GM19035 (cell line): ENCODE measurements around the gene KRT74.
"Not testable (repeated sequence)": the region's sequence is repeated elsewhere in the genome, so short reads cannot be mapped to it uniquely, and the experiment has no call there.

Experiments
- ATAC-seq: cut with Tn5 transposase; IDR thresholded peaks from one replicate; pipeline ENCODE4 v1.9.1; 2021; ENCODE audit not compliant: unreplicated experiment

The KRT74 gene

DNA sequence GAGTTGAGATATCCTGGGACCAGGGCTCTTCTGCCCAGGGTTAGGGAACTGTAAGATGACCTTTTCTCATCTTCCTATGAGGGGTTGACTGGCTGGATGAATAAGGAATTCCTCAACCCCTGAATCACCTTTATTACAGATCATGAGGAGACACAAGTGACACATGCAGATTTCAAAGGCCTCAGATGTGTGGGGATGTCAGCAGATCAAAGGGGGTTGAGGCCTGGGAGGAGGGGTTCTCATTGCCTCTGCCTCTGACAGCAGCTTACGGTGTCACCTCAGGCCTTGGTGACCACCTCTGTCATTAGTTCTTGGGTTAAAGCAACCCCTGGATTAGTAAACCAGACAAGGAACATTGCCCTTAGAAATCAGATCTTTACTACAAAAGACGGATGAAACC lies 29.7 kb upstream of the KRT74 start:
- no peak for ATAC-seq

DNA sequence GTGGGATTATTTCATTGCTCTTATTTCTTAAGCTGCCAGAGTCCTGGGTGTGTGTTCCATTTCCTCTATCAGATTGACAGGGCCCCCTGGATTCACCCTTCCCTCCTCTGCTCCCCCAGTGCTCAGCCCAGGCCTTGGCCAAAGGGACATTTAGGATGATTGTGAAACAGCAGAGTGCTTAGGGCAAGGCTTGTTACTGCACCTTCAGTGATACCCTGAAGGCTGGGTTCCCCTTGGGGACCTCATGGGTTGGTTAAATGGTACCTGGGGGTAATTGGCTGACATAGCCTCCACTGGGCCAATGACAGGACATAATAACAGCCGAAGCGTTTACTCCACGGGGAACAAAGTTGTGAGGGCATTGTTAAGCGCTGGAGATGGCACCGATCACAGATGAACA lies 28.9 kb upstream of the KRT74 start:
- ATAC-seq = no peak

DNA sequence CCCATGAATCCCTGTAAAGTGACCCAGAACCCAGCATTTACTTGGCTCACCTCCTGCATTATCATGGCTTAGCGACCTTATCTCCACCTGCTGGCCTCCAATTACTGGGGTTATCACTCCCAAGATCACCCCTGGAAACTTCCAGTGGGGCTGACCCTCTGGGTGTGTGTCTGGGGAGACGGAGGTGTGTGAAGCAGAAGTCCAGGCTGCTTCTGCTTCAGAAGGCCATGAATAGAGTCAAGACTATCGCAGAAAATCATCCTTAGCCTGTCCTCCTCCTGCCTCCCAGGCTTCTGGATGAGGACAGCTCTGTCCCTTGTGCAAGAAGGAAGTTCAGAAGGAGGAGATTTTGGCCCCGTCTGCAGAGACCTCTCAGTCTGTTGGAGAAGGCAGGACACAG lies 28.0 kb upstream of the KRT74 start:
- ATAC-seq = no peak

DNA sequence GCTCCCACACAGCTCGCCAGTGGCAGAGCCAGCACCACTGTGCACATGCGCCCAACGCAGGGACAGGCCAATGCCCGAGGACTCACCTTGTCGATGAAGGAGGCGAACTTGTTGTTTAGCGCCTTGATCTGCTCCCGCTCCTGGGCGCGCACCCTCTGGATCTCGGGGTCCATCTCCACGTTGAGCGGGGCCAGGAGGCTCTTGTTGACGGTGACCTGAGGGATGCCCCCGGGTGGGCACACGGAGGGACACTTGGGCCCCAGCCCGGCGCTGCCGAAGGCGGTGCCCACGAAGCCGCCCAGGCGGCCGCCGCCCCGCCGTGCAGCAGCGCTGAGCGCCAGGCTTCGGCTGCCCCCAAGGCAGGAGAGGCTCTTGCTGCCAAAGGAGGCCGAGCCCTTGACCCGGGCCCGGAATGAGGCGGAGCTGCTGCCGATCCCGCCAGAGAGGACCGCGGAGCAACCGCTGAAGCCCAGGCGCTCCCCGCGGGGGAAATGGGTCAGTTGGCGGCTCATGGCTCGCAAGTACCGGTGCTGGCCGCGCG lies 27.4 kb upstream of the KRT74 start, which contains the start of gene KRT72:
KRT72 (minus strand) TSS at position 523 of the 541 bp plus-strand sequence; CDS start at position 512, 11 bp downstream.
- no peak for ATAC-seq

DNA sequence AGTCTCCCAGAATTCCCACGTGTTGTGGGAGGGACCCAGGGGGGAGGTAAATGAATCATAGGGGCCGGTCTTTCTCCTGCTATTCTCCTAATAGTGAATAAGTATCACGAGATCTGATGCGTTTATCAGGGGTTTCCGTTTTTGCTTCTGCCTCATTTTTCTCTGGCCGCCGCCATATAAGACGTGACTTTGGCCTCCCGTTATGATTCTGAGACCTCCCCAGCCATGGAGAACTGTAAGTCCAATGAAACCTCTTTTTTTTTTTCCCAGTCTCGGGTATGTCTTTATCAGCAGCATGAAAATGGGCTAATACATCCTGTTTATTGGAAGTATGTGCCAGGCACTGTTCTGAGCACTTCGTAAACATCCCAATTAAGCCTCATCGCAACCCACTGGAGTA lies 26.8 kb upstream of the KRT74 start:
- no peak for ATAC-seq

DNA sequence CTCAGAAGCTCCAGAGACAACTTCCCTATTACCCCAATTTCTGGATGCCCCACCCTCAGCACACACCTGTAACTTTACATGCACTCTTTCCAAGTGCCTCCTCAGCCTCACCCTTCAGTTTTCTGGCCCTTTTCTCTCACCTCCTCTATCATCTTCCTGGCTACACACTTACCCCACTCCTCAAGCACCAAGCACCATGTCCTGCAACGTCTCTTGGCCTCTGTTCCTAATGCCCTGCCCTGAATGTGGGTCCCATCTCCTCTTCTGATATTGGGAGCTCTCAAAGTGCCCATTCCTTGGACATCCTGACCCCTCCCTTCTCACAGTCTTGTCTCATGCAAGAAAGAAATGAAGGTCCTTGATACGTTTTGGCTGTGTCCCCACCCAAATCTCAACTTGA lies 26.4 kb upstream of the KRT74 start:
- ATAC-seq = no peak

DNA sequence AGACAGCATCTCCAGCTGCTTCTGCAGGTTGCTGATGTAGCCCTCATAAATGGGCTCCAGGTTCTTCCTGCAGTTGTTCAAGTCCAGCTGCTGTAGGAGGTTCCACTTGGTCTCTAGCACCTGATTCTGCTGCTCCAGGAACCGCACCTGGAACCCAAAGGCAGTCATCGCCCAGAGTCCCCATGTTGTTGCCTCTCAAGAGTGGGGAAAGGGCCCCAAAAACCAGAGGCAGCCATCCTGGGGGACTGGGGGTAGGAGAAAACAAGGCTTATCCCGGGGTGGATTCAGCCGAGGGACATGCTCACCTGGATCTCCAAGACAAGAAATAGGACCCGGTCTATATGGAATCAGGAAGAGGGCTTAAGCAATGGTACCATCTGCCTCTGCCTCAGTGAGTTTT lies 25.3 kb upstream of the KRT74 start:
- ATAC-seq = no peak

DNA sequence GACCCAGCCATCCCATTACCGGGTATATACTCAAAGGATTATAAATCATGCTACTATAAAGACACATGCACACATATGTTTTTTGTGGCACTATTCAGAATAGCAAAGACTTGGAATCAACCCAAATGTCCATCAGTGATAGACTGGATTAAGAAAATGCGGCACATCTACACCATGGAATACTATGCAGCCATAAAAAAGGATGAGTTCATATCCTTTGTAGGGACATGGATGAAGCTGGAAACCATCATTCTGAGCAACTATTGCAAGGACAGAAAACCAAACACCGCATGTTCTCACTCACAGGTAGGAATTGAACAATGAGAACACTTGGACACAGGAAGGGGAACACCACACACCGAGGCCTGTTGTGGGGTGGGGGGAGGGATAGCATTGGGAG lies 20.6 kb upstream of the KRT74 start:
- not testable (repeated sequence) for ATAC-seq

DNA sequence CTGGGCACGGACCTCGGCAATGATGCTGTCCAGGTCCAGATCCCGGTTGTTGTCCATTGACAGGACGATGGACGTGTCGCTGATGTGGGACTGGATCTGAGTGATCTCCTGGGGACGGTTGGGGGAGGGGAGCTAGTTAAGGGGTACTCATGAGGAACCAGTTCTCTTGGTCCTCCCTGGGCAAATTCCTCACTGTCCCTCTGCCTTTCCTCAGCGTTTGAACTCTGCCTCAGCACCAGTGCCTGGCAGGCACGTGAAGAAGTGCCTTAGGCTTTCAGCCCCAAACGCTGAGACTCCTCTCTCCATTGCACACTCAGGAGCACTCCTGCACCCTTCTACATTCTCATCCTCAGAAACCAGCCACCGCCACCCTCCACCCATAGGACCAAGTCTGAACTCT lies 17.9 kb upstream of the KRT74 start:
- ATAC-seq = no peak

DNA sequence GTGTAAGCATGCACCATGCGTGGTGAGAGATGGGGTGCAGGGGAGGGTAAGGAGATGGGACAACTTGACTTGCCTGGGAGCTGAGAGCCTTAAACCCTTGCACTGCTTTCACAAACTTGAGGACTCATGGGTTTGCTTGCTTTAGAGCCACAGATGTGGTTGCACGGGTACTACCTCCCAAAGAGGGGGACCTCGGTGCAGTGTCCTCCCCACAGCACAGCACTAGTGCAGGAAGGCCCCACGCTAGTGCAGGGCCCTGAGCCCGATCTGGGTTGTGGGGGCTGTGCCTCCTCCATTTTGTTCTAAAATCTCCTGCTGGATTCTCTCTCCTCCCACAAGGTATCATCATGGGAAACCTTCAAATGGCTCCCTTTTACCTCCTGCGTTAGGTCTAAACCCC lies 16.4 kb upstream of the KRT74 start:
- ATAC-seq = no peak

DNA sequence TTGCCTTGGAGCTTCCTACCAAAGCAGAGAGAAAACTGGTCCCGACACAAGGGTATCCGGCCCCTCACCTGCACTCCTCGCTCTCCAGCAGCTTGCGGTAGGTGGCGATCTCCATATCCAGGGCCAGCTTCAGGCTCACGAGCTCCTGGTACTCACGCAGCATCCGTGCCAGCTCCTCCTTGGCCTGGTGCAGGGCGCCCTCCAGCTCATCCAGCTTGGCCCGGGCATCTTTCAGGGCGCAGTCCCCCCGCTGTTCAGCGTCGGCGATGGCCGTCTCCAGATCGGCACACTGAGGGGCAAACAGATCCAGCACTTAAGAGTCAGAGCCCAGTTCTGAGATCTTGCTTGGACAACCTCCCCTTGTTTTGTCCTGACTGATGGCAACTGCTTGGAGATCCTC lies 13.9 kb upstream of the KRT74 start:
- no peak for ATAC-seq

DNA sequence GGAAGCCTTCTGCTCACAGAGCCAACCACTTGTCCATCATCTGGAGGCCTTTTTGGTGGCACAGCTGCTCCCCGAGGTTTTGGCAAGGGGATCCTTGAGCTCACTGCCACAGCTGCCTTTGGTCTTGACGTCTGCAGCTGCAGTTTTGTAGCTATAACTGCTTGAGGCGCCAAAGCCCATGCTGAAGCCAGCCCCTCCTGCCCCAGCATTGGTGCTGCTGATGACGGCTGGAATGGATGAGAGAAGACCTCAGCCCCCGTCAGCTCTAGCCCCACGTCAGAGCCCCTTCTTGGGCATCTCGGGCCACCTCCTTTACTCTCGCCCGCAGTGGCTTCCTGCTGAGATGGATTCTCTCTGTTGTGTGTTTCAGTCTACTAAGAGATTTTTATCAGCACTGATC lies 12.3 kb upstream of the KRT74 start:
- ATAC-seq = no peak

DNA sequence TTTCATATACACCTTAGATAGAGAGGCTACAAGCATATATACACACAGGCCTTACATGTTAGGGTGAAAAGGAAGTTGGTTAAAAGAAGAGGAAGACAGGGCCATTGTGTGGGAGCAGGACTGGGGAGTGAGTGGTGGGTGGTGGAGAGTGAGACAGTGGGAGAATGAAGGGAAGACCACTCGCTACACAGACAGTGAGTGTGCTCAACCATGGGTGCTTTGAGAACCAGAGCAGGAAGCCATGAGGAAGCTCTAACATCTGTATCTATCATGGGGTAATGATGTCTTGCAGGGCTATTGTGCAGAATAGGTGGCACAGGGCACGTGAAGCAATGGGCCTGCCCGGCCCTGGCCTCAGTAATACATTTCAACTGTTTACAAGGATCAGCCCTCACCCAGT lies 11.4 kb upstream of the KRT74 start:
- no peak for ATAC-seq

DNA sequence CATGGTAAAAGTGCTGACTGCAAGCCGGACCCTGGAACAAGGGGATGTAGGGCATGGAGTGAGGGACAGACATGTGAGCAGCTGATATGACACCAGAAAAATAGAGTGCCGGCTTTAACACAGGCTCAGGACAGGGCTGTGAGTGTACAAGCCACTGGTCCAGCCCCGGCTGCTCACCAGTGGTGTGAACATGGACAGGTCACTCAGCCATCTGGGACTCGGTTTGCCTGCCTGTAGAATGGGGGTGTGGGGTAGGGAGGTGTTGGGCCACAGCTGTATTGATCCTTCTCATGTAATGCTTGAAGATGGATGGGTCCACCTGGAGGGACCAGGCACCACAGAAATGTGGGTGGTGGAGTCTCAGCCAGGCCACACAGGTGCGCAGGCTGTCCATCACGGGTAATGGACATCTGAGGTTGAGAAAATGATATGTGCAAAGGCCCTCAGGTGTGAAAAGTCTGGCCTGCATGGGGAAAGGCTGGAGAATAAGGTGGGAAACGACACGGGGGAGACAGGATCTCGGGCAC lies 10.6 kb upstream of the KRT74 start:
- no peak for ATAC-seq

DNA sequence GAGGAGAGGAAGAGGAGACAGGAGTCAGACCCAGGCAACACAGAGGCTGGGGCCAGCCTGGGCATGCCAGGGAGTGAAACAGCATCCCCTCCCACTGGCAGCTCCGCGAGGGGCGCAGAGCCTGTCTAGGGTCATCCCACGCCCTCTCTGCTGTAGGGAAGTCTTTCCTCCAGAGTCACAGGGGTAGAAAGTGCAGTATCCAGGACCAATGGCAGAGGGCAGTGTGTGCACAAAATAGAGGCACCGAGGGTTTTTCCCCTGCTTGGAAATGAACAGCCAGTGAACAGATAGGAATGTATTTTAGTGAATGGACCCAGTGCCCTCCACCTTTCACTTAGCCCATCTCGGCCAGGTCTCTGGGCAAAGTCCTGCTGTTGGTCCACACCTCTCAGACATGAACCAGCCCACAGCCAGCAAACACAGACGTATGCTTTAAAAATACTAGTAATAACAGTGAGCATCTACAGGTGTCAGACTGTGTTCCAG lies 9.4 kb upstream of the KRT74 start:
- ATAC-seq = no peak

DNA sequence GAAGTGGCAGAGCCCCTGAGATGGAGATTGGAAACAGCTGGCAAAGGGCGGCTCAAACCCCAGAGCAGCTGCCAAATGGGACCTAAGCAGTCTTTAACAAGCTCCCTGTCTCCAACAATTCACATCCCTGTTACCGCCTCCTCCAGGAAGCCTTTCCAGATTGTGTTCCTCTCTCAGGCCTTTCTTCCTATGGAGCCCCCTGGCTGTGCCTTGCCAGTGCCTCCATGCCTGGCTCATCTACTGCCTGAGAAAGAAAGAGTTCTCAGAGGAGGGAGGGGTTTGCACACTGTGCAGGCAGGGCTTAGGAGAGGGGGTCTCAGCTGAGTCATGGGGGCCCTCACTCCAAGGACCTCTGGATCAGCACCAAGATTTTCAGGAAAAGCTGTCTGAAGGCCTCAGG lies 8.8 kb upstream of the KRT74 start:
- no peak for ATAC-seq

DNA sequence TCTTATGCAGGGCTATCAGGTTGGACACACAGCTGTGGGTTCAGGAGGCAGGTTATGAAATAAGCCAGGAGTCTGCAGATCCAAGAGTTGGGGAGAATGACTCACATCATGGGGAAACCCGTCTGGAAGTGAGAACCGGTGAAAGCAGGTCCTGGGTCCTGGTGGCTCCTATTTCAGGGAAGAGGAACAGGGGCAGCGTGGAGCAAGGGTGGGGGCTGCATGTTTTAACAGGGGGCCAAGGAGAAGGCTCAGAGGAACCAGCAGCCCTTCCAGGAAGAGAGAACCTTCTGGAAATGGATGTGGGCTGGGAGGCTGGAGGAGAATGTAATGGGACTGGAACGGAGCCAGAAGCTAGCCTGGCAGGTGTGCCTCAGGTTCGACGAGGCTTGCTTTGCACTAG lies 7.8 kb upstream of the KRT74 start:
- ATAC-seq = no peak

DNA sequence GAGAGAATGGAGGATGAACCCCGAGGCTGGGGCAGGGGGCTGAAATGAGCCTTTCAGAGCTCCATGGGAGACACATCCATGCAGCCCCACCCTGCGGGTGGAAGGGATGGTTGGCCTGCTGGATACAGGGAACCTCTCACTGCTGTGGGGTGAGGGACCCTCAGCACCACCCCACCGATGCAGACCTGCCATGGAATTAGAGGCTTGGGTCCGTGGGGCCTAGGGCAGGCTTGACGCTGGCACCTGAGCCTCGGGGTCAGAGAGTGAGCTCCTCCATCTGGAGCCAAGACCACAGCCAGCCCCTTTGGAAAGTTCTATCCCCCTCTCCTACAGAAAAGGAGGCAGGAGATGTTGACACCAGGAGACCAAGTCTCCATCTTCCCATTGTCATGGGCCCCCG lies 7.4 kb upstream of the KRT74 start:
- no peak for ATAC-seq

DNA sequence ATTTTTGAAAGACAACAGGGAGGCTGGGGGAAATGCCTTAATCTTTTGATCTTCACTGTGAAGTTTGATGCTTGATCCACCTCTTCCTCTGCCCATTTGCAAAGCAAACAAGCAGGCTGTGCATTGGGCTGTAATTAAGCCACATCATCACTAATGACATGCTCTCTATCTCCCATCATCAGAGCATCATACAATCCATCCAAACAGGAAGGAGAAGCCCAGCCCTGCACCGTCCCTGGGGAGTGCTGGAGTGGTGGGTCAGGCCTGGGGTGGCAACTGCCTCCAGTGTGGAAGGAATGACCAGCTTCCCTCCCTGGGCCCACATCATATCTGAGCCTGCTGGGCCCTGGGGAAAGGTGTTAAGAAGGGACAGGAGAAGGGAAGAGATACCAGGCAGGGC lies 6.9 kb upstream of the KRT74 start:
- ATAC-seq = no peak

DNA sequence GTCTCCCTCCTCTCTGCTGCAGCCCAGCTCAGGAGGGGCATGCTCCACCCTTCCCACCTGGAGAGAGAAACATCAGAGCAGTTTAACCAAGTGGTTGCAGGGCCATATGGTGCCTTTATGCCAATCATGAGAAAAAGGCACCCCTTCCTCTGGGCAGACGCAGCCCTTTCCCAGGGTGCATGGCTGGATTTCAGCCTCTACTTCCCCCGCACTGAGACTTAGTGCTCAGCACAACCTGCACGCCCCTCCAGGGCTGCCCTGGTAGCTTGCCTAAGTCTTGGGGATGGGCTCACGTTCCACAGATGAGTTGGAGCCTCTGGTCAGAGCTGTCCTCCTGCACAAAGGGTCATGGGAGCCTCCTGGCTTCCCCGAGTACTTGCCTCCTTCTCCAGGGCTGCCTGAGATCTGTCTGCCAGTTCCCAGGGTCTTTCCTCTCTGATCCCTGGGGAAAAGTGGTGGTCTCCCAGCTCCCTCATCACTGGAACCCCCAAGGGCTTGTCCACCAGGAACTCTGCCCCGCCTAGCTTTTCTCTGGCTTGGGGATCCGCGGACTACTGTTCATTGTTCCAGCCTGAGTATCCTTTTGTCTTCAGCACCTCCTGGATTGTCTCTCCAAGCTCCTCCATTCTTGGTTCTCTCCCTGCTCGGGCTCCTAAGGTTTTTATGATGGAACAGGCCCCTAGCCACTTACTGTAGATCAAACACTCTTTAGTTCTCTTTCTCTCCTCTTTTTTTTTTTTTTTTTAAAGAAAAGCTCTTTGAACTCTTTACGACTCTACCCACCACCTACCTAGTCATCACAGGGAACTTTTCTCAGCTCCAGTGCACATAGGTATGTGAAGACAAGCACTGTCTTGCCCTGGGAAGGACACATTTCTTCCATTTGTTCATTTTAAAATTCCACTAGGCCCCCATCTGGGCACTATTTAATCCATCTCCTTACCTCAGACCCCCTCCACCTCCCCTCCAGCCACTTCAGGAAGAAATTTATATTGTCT lies 6.1 kb upstream of the KRT74 start:
- ATAC-seq = no peak

DNA sequence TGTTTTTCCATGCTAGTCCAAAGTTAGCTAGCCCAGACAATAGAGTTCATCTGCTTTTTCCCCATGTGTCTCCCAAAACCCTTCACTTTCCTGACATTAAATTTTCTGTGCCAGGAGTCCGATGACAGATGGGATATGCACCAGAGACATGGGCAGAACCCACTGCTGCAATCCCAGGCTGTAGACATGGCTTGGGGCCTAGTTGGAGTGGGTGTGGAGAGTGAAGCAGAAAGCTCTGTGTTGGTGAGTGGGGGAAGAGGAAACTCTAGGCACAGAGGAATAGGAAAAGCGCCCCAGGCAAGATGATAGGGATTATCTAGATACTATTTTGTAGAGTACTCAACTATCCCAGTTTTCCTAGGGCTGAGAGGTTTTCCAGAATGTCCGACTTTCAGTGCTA lies 4.8 kb upstream of the KRT74 start:
- ATAC-seq = no peak

DNA sequence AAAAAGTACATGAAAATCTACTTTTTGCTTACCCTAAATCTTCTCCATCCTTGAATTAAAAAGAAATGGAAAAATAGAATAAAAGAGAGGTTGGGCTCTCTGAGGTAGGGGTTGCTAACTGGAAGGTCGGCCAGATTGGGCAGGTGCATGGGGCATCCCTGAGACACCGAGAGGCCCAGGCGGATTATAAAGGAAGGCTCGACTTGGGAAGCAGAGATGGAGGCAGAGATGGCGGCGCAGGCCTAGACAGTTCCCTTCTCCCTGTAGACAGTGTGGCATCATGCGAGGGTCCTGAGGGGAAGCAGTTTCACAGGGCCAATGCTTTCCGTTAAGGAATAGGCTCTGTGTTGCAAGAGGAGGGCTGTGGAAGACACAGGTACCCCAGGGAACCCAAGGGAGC lies 3.7 kb upstream of the KRT74 start:
- ATAC-seq = no peak
